ENCODE measurements around the gene MOSMO.

Gene MOSMO

DNA sequence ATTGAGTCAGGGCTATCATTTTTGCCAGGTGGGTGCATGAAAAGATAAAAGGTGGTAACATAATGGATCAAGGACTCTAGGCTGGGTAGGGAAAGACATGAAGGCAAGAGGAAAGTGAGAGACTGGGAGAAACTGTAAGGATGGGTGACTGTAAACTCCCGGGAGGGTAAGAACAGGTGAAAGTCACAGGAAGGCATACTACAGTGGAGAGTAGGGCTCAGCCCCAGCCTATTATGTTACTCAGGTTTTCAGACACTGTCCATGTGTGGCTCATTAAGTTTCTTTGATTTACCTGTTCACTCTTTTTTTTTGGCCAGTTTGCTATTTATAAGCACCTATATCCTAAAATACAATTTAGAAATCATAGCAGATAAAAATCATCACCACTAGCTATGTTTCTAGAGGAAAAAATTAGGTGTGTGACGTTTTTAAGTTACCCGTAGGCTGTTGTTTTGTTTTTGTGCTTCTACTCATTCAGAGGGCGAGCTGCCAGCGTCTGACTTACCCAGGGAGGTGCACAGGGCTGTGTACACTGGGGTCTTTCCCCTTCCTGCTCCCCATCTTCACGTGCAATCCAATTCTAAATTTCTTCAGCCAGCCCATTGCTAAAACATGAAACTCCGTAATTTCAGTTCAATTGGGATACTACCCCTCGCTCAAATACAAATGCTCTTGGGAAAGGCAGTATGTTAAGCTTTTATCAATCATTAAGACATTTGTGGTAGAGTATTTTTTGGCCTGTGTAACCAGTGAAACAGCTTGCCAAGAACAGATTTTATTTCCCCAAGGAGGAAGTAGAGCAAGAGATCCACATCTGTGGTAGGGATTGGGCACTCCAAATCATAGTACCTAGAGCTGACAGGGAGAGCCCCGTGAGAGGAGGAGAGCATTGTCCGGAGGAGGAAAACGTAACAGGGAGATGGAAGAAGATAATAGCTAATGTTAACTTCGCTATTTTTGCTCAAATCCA is 62.7 kb downstream of the MOSMO start:
- H4K20me1 ChIP-seq (ENCODE audit: control insufficient read depth, insufficient read depth, low read depth, low read length): no peaks in the 10 kb centered on the region
- no peak overlapping the region for H3K4me3 ChIP-seq (ENCODE audit: low read length)
- H3K9me3 ChIP-seq (ENCODE audit: control insufficient read depth, insufficient read depth, low read length): no peaks in the 10 kb centered on the region
- H3K79me2 ChIP-seq (ENCODE audit: control insufficient read depth, low read length): no peaks in the 10 kb centered on the region
- H3K36me3 ChIP-seq (ENCODE audit: control insufficient read depth, low read length): no peaks in the 10 kb centered on the region
- H3K9me2 ChIP-seq (replicated peaks; ENCODE audit: control insufficient read depth, low read length): no peaks in the 10 kb centered on the region
- H3K4me2 ChIP-seq (ENCODE audit: low read length): no peak overlapping the region
- no peaks in the 10 kb centered on the region for H3F3A ChIP-seq (ENCODE audit: control insufficient read depth, insufficient read depth)
- no peak overlapping the region for H3K27ac ChIP-seq (ENCODE audit: low read depth, low read length)
- H3K27me3 ChIP-seq (ENCODE audit: control insufficient read depth, low read length): no peaks in the 10 kb centered on the region
- TF ChIP-seq, protein P1, sequence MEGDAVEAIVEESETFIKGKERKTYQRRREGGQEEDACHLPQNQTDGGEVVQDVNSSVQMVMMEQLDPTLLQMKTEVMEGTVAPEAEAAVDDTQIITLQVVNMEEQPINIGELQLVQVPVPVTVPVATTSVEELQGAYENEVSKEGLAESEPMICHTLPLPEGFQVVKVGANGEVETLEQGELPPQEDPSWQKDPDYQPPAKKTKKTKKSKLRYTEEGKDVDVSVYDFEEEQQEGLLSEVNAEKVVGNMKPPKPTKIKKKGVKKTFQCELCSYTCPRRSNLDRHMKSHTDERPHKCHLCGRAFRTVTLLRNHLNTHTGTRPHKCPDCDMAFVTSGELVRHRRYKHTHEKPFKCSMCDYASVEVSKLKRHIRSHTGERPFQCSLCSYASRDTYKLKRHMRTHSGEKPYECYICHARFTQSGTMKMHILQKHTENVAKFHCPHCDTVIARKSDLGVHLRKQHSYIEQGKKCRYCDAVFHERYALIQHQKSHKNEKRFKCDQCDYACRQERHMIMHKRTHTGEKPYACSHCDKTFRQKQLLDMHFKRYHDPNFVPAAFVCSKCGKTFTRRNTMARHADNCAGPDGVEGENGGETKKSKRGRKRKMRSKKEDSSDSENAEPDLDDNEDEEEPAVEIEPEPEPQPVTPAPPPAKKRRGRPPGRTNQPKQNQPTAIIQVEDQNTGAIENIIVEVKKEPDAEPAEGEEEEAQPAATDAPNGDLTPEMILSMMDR (IDR thresholded peaks at IDR 0.05; ENCODE audit: low read depth, low read length, poor library complexity, severe bottlenecking): no peak
- no peak for TF ChIP-seq EZH2phosphoT487 (IDR thresholded peaks at IDR 0.05; ENCODE audit: borderline replicate concordance, low read length)
- 0 out of 2 replicates have a peak, but pooled peaks cover 4% of the 10 kb centered on the region for H3K4me1 ChIP-seq (ENCODE audit: control insufficient read depth, low read length)

DNA sequence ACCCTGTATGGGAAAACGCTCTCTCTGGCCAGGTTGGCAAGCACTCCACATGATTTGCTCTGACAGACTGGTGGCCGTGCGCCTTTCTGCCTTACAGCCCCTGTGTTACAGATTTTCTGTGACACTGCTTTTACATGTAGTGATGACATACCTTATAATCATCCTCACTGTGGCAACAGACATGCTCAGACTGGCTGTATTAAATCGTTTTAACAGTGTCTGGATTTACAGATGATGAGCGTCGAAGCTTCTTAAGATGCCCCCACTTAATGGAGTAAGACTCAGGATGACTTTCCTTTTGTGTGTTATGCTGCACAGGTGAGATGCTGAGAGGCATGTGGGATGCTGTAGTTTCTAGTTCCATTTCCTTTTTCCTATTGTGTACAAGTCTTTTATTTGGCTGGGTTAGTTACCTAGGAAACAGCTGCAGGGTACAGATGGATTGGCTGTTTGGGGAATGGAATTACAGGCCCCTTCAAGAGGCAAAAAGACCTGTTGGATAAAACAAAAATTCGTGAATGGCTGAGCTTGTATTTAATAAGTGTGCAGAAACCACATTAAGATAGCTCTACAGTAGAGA is 63.5 kb downstream of the MOSMO start:
- H3K4me2 ChIP-seq (ENCODE audit: low read length): no peak overlapping the region
- no peak overlapping the region for H3K4me3 ChIP-seq (ENCODE audit: low read length)
- no peaks in the 10 kb centered on the region for H3F3A ChIP-seq (ENCODE audit: control insufficient read depth, insufficient read depth)
- peaks cover 8% of the 10 kb centered on the region for H3K4me1 ChIP-seq (ENCODE audit: control insufficient read depth, low read length)
- no peaks in the 10 kb centered on the region for H3K9me2 ChIP-seq (replicated peaks; ENCODE audit: control insufficient read depth, low read length)
- H3K79me2 ChIP-seq (ENCODE audit: control insufficient read depth, low read length): no peaks in the 10 kb centered on the region
- H4K20me1 ChIP-seq (ENCODE audit: control insufficient read depth, insufficient read depth, low read depth, low read length): no peaks in the 10 kb centered on the region
- no peaks in the 10 kb centered on the region for H3K9me3 ChIP-seq (ENCODE audit: control insufficient read depth, insufficient read depth, low read length)
- H3K27me3 ChIP-seq (ENCODE audit: control insufficient read depth, low read length): no peaks in the 10 kb centered on the region
- H3K36me3 ChIP-seq (ENCODE audit: control insufficient read depth, low read length): no peaks in the 10 kb centered on the region
- H3K27ac ChIP-seq (ENCODE audit: low read depth, low read length): no peak overlapping the region
- no peak for TF ChIP-seq EZH2phosphoT487 (IDR thresholded peaks at IDR 0.05; ENCODE audit: borderline replicate concordance, low read length)
- TF ChIP-seq, protein P1 (IDR thresholded peaks at IDR 0.05; ENCODE audit: low read depth, low read length, poor library complexity, severe bottlenecking): no peak

DNA sequence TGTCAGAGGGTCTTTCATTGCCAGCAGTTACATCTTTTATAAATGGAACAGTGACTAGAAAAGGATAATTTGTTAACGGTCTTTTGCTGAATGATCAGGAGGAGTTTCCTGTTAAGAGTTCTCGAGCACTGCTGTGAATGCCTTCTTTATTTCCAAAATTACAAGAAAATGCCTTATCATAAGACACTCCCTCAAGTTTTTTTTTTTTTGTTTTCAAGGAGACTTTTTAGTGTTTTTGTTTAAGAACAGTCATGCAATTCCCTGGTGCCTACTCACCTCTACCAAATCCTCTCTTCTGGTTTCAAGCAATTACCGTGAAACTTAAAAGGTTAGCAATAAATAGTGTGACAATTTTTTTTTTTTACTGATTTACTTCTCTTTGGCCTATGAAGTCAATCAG is 65.4 kb downstream of the MOSMO start:
- Histone ChIP-seq H3K4me3 (ENCODE audit: low read length) (no peak overlapping the region), H3K27ac (ENCODE audit: low read depth, low read length) (no peak overlapping the region), H3K9me3 (ENCODE audit: control insufficient read depth, insufficient read depth, low read length) (no peaks in the 10 kb centered on the region), H3F3A (ENCODE audit: control insufficient read depth, insufficient read depth) (no peaks in the 10 kb centered on the region), H3K9me2 (replicated peaks; ENCODE audit: control insufficient read depth, low read length) (no peaks in the 10 kb centered on the region), H3K4me1 (ENCODE audit: control insufficient read depth, low read length) (peaks cover 11% of the 10 kb centered on the region), H4K20me1 (ENCODE audit: control insufficient read depth, insufficient read depth, low read depth, low read length) (peaks cover 2% of the 10 kb centered on the region; the same call in 1 of the 2 replicates), H3K4me2 (ENCODE audit: low read length) (no peak overlapping the region), H3K27me3 (ENCODE audit: control insufficient read depth, low read length) (no peaks in the 10 kb centered on the region), H3K36me3 (ENCODE audit: control insufficient read depth, low read length) (no peaks in the 10 kb centered on the region), H3K79me2 (ENCODE audit: control insufficient read depth, low read length) (no peaks in the 10 kb centered on the region)
- TF ChIP-seq, protein P1 (IDR thresholded peaks at IDR 0.05; ENCODE audit: low read depth, low read length, poor library complexity, severe bottlenecking): no peak
- TF ChIP-seq EZH2phosphoT487 (IDR thresholded peaks at IDR 0.05; ENCODE audit: borderline replicate concordance, low read length): no peak
